Breast epithelium (tissue), 4 donors: Measurements from ENCODE around the gene NAALADL2. TPM values are rescaled to one million over a fixed set of nuclear protein-coding genes. Genes with fewer than 3 reads are reported as not detected.
"Not testable (repeated sequence)": the region's sequence is repeated elsewhere in the genome, so short reads cannot be mapped to it uniquely, and the experiment has no call there.

Experiments
- DNase-seq, 2 donors: peaks; one replicate each; pipeline ENCODE4 v3.0.0-alpha.2; 2019; ENCODE audit warnings: low spot score in 2 of 2
- H3K27ac ChIP-seq, 2 donors: fragments of 200-600 bp; sonication (generic) in 1 of 2; one replicate each; pipeline ENCODE4 v1.5.1; 2016 to 2019; ENCODE audit warnings: mild to moderate bottlenecking in 1 of 2
- H3K27me3 ChIP-seq, 2 donors: fragments of 200-600 bp; sonication (generic) in 1 of 2; one replicate each; pipeline versions ENCODE4 v1.5.1 to v1.6.0; 2017 to 2019; ENCODE audit warnings: control low read depth in 1 of 2, mild to moderate bottlenecking in 1 of 2
- H3K36me3 ChIP-seq: fragments of 200-600 bp; one replicate; pipeline ENCODE4 v1.5.1; 2019
- H3K4me1 ChIP-seq, 2 donors: fragments of 200-600 bp; sonication (generic); one replicate each; pipeline ENCODE4 v1.5.1; 2016 to 2019; ENCODE audit warnings: control low read depth in 1 of 2
- H3K4me3 ChIP-seq, 3 donors: fragments of 200-600 bp; sonication (generic); 1 replicate in 2 of 3; 2 replicates in 1 of 3; pipeline ENCODE4 v1.5.1; 2016 to 2019; ENCODE audit warnings: mild to moderate bottlenecking in 3 of 3, moderate library complexity in 2 of 3
- H3K9me3 ChIP-seq, 2 donors: fragments of 200-600 bp; sonication (generic) in 1 of 2; one replicate each; pipeline ENCODE4 v1.5.1; 2016 to 2019; ENCODE audit warnings: control low read depth in 1 of 2
- POLR2A ChIP-seq: fragments of 450-650 bp; IDR thresholded peaks from one replicate; pipeline ENCODE4 v1.6.1; 2016; ENCODE audit warnings: antibody characterized with exemption, mild to moderate bottlenecking, moderate library complexity
- POLR2AphosphoS5 ChIP-seq, 3 donors: sonication (generic); formaldehyde crosslinking; IDR thresholded peaks; one replicate each; pipeline ENCODE4 v1.6.1; 2017; ENCODE audit warnings: antibody characterized with exemption in 3 of 3
- intact Hi-C: fragments of 100-400 bp; cut with DNase I; formaldehyde crosslinking; loops from one replicate; pipeline ENCODE4 v1.15.1; 2023; ENCODE audit warnings: low total_unique reads
- total RNA-seq, 3 donors: library from RNA; depleted of rRNA; stranded (reverse); fragments of >200 nt; gene quantifications; one replicate each; pipeline ENCODE4 v1.1.0, GENCODE V29; 2016
- TF ChIP-seq, protein P1 (sequence below), 3 donors: fragments of 450-650 bp; IDR thresholded peaks; one replicate each; pipeline ENCODE4 v1.5.1; 2016 to 2017; ENCODE audit warnings: antibody characterized with exemption in 3 of 3, mild to moderate bottlenecking in 3 of 3, moderate library complexity in 3 of 3

NAALADL2 gene
- total RNA-seq, 3 donors from 2014 or later, result 12.0 to 69.5 (median 53.9) TPM

- Histone ChIP-seq H3K9me3 (no peaks in the 10 kb centered on the region), H3K4me1 (no peaks in the 10 kb centered on the region), H3K27ac (no peak overlapping the region), H3K4me3 (peak overlapping the region; percentile 40 to 54 (median 45)), H3K27me3 (no peaks in the 10 kb centered on the region), H3K36me3 (no peaks in the 10 kb centered on the region)
- intact Hi-C loops, result no loop called here
- DNase-seq, result no peak
- TF ChIP-seq POLR2AphosphoS5 (IDR thresholded peaks at IDR 0.05), result no peak
- no peak for TF ChIP-seq POLR2A
Observed at GRCh38 chr3:175526609-175527280, 667.6 kb downstream of the NAALADL2 start.

DNA sequence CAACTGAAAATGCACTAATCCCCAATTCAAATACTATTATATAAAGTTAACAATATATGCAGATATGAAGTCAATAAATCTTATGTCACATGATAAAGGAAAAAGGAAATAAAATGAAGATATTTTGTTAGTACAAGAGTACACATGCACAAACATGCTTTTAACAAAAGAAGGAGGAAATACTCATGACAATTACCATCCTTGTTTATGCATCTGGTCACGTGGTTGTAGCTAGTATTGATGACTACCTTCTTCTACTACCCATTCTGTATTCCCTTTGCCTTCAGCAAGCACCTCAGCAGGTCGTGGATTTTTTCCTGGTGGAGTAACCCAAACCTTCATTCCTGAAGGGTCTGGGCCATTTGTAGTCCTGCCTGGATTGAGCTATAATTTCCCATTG, 669.6 kb downstream of the NAALADL2 start:
- H3K27ac ChIP-seq, H3K4me1 ChIP-seq, H3K27me3 ChIP-seq, H3K36me3 ChIP-seq, H3K9me3 ChIP-seq, intact Hi-C loops, DNase-seq, H3K4me3 ChIP-seq: not testable (repeated sequence)

- Histone ChIP-seq H3K9me3 (no peaks in the 10 kb centered on the region), H3K27ac (no peak overlapping the region), H3K4me3 (no peak overlapping the region), H3K4me1 (no peaks in the 10 kb centered on the region), H3K36me3 (no peaks in the 10 kb centered on the region), H3K27me3 (no peaks in the 10 kb centered on the region)
- DNase-seq, result no peak
- TF ChIP-seq POLR2A, result no peak
- TF ChIP-seq POLR2AphosphoS5 (IDR thresholded peaks at IDR 0.05), result no peak
- TF ChIP-seq, protein P1, sequence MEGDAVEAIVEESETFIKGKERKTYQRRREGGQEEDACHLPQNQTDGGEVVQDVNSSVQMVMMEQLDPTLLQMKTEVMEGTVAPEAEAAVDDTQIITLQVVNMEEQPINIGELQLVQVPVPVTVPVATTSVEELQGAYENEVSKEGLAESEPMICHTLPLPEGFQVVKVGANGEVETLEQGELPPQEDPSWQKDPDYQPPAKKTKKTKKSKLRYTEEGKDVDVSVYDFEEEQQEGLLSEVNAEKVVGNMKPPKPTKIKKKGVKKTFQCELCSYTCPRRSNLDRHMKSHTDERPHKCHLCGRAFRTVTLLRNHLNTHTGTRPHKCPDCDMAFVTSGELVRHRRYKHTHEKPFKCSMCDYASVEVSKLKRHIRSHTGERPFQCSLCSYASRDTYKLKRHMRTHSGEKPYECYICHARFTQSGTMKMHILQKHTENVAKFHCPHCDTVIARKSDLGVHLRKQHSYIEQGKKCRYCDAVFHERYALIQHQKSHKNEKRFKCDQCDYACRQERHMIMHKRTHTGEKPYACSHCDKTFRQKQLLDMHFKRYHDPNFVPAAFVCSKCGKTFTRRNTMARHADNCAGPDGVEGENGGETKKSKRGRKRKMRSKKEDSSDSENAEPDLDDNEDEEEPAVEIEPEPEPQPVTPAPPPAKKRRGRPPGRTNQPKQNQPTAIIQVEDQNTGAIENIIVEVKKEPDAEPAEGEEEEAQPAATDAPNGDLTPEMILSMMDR (IDR thresholded peaks at IDR 0.05), result no peak
- intact Hi-C loops, result no loop called here
Observed at GRCh38 chr3:175535351-175535750, 676.2 kb downstream of the NAALADL2 start.

GRCh38 chr3:175546115-175546514, 687.0 kb downstream of the NAALADL2 start:
- no peak for TF ChIP-seq POLR2AphosphoS5 (IDR thresholded peaks at IDR 0.05)
- no peak for TF ChIP-seq POLR2A
- TF ChIP-seq, protein P1 (IDR thresholded peaks at IDR 0.05), result no peak
- H3K27ac ChIP-seq, result no peak overlapping the region

DNA sequence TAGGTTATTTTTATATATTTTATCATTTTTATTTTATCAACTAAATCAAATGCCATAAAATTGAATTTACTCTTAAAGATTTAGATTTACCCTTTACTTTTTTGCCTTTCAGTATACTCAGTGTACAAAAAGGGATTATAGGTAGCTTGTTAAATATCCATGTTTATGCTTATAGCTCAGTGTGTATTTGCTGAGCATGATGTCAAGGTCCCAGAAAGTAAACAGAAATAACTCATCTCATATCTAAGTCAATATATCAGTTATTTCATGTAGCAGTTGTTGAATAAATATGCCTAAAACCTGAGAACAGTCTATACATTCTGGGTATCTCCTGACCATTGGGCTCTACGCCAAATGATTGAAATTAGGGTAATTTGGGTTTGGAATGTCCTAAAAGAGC, 693.8 kb downstream of the NAALADL2 start:
- Histone ChIP-seq H3K4me1 (no peaks in the 10 kb centered on the region), H3K27ac (no peak overlapping the region), H3K4me3 (no peak overlapping the region), H3K9me3 (peaks cover 0 to 5% of the 10 kb centered on the region in 2 donors), H3K27me3 (no peaks in the 10 kb centered on the region), H3K36me3 (no peaks in the 10 kb centered on the region)
- TF ChIP-seq, protein P1 (IDR thresholded peaks at IDR 0.05), result no peak
- TF ChIP-seq POLR2A, result no peak
- no peak for TF ChIP-seq POLR2AphosphoS5 (IDR thresholded peaks at IDR 0.05)
- intact Hi-C loops, result no loop called here
- no peak for DNase-seq

More at GRCh38 chr3:175546115-175546514, 687.0 kb downstream of the NAALADL2 start:
- H3K9me3 ChIP-seq, result peaks cover 0 to 9% of the 10 kb centered on the region in 2 donors
- no peak for DNase-seq
- intact Hi-C loops, result no loop called here
- no peak overlapping the region for H3K4me3 ChIP-seq
- H3K36me3 ChIP-seq, result no peaks in the 10 kb centered on the region
- H3K27me3 ChIP-seq, result no peaks in the 10 kb centered on the region
- H3K4me1 ChIP-seq, result no peaks in the 10 kb centered on the region

GRCh38 chr3:175554801-175555200, 695.7 kb downstream of the NAALADL2 start:
- DNase-seq, result no peak
- H3K4me3 ChIP-seq, result no peak overlapping the region
- no peaks in the 10 kb centered on the region for H3K27me3 ChIP-seq
- H3K27ac ChIP-seq, result no peak overlapping the region
- H3K4me1 ChIP-seq, result no peaks in the 10 kb centered on the region
- H3K36me3 ChIP-seq, result no peaks in the 10 kb centered on the region
- TF ChIP-seq POLR2A, result no peak
- no peak for TF ChIP-seq POLR2AphosphoS5 (IDR thresholded peaks at IDR 0.05)
- TF ChIP-seq, protein P1 (IDR thresholded peaks at IDR 0.05), result no peak
- intact Hi-C loops, result no loop called here
- peaks cover 0 to 5% of the 10 kb centered on the region in 2 donors for H3K9me3 ChIP-seq
